ENCODE results near the gene CFAP20DC.

CFAP20DC gene

DNA sequence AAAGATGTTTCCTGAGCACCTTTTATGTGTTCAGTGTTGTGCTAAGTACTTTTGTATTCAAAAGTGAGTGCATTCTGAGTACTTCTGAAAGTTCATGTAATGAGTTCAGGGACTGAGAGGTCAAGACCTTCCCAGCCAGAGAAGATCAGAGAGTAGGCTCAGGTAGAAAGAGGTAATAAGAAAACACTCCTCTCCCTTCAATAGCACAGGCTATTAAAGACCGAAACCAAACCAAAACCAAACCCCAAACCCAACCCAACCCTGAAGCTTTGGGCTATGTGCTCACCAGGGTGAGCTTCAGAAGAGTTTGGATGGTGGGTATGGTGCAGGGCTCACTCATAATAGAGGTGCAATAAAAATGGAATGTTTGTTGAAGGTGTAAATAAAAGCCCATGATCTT, 306.5 kb downstream of the CFAP20DC start:
- H3K27me3 Mint-ChIP-seq (ENCODE audit: low read depth, poor library complexity): peaks cover 6% of the 10 kb centered on the region
- H3K9me3 Mint-ChIP-seq: no peaks in the 10 kb centered on the region
- TF ChIP-seq, protein P1, sequence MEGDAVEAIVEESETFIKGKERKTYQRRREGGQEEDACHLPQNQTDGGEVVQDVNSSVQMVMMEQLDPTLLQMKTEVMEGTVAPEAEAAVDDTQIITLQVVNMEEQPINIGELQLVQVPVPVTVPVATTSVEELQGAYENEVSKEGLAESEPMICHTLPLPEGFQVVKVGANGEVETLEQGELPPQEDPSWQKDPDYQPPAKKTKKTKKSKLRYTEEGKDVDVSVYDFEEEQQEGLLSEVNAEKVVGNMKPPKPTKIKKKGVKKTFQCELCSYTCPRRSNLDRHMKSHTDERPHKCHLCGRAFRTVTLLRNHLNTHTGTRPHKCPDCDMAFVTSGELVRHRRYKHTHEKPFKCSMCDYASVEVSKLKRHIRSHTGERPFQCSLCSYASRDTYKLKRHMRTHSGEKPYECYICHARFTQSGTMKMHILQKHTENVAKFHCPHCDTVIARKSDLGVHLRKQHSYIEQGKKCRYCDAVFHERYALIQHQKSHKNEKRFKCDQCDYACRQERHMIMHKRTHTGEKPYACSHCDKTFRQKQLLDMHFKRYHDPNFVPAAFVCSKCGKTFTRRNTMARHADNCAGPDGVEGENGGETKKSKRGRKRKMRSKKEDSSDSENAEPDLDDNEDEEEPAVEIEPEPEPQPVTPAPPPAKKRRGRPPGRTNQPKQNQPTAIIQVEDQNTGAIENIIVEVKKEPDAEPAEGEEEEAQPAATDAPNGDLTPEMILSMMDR (IDR thresholded peaks at IDR 0.05): no peak
- H3K4me1 Mint-ChIP-seq: peaks cover 5% of the 10 kb centered on the region
- no peak overlapping the region for H3K27ac Mint-ChIP-seq
- H3K36me3 Mint-ChIP-seq (ENCODE audit: low read depth): peaks cover 28% of the 10 kb centered on the region
- no peak for DNase-seq
- H3K4me3 Mint-ChIP-seq: no peak overlapping the region

DNA sequence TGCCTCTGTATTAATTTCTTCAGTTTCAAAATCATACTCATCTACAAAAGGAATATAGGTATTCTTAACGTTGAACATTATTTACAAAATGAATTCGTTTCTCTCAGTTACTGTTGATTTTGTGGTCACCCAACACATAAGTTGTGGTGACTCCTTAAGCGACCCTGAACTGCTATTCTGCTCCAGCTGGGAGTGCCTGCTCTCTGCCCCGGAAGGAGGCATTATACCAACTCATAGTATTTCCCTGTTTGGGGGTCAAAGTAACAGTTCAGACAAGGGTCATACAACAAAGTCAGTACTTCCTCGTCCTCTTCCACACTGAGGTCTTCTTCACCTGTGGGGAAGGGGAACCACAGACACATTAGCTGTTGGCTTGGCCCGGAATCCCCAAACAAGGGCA, 307.6 kb downstream of the CFAP20DC start:
- DNase-seq: no peak
- Mint-ChIP-seq H3K4me1 (peaks cover 5% of the 10 kb centered on the region), H3K36me3 (ENCODE audit: low read depth) (peaks cover 30% of the 10 kb centered on the region), H3K27me3 (ENCODE audit: low read depth, poor library complexity) (peaks cover 6% of the 10 kb centered on the region), H3K9me3 (no peaks in the 10 kb centered on the region), H3K27ac (peak overlapping the region; percentile 27), H3K4me3 (no peak overlapping the region)
- TF ChIP-seq, protein P1 (IDR thresholded peaks at IDR 0.05): no peak

DNA sequence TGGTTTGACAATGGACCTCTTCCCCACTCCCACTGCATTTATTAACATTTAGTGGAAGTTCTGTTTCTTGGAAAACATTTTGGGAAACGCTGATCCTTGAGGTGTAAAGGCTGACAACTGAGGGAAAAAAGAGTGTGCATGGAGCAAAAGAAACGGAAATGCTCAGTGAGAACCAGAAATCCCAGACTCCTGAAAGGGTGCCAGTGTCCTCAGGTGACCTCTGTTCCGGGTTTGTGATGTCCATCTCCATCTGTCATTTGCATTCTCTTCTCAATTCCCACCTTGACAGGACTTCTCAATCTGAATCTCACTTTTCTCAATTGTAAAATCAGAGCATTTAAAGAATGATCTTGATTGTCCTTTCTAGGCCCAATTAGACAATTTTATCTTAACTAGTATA, 312.2 kb downstream of the CFAP20DC start:
- TF ChIP-seq, protein P1 (IDR thresholded peaks at IDR 0.05): no peak
- Mint-ChIP-seq H3K4me1 (peaks cover 5% of the 10 kb centered on the region), H3K9me3 (no peaks in the 10 kb centered on the region), H3K36me3 (ENCODE audit: low read depth) (peaks cover 27% of the 10 kb centered on the region), H3K4me3 (no peak overlapping the region), H3K27me3 (ENCODE audit: low read depth, poor library complexity) (peaks cover 4% of the 10 kb centered on the region), H3K27ac (no peak overlapping the region)
- no peak for DNase-seq

DNA sequence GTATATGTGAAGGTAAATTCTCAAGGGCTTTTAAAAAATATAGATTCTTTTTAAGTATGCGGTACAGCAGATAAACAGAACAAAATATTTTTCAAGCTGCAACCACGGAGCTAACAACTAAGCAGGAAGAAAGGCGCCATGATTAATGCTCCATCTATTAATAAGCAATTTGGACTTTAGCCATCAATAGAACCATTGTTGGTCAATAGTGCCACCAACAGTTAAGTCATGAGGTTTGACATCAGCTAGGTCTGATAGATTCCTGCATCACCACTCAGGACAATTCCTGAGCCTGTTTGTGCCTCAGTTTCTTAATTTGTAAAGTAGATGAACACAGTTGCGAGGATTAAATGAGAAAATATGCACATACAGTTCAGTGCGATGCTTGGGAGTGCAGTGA, 318.2 kb downstream of the CFAP20DC start:
- DNase-seq: no peak
- TF ChIP-seq, protein P1 (IDR thresholded peaks at IDR 0.05): no peak
- Mint-ChIP-seq H3K36me3 (ENCODE audit: low read depth) (peaks cover 34% of the 10 kb centered on the region), H3K27ac (no peak overlapping the region), H3K4me3 (no peak overlapping the region), H3K4me1 (no peaks in the 10 kb centered on the region), H3K9me3 (no peaks in the 10 kb centered on the region), H3K27me3 (ENCODE audit: low read depth, poor library complexity) (no peaks in the 10 kb centered on the region)

DNA sequence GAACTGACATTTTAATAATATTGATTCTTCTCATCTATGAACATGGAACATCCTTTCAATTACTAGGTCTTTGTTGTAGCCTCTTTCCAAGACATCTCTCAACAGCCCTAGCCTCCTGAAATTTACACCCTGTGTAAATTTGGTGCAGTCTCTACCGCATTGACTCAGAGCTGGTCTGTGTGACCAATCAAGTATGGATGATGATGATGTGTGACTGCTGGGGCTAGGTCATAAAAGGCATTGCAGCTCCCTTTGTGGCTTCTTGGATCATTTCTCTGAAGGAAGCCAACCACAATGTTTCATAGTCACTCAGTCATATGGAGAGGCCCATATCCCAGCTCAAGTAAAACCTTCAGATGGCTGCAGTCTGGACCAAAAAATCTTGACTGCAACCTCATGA, 321.1 kb downstream of the CFAP20DC start:
- Mint-ChIP-seq H3K4me1 (no peaks in the 10 kb centered on the region), H3K4me3 (no peak overlapping the region)

DNA sequence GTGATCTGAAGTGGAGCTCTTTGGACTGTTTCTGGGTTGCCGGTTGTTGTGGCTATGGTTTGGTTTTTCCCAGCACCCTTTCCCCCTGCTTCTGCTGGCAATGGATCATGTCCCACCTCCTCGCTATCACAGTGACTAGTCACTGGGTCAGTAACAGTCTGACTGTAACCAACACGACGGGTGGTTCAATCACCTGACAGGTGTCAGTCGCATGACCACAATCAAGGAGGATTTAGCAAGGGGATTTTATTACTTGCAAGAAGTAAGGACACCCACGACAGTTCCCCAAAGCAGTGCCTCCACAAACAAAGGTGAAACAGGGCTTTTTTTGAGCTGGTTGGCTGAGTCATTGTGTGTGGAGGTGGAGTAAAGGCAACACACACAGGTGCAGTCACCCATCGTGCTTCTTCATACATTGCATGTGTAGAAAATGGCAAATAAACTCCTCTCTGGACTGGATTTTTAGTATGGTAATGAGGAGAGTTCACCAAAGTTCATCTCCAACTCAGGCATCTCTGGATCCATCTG, 324.4 kb downstream of the CFAP20DC start:
- Mint-ChIP-seq H3K4me3 (no peak overlapping the region), H3K9me3 (no peaks in the 10 kb centered on the region), H3K36me3 (ENCODE audit: low read depth) (peaks cover 35% of the 10 kb centered on the region), H3K4me1 (peaks cover 17% of the 10 kb centered on the region), H3K27ac (no peak overlapping the region), H3K27me3 (ENCODE audit: low read depth, poor library complexity) (no peaks in the 10 kb centered on the region)
- TF ChIP-seq, protein P1 (IDR thresholded peaks at IDR 0.05): no peak
- no peak for DNase-seq

More for the DNA sequence above, 321.1 kb downstream of the CFAP20DC start:
- no peaks in the 10 kb centered on the region for H3K27me3 Mint-ChIP-seq (ENCODE audit: low read depth, poor library complexity)
- H3K36me3 Mint-ChIP-seq (ENCODE audit: low read depth): peaks cover 35% of the 10 kb centered on the region
- H3K9me3 Mint-ChIP-seq: no peaks in the 10 kb centered on the region
- TF ChIP-seq, protein P1 (IDR thresholded peaks at IDR 0.05): no peak
- no peak for DNase-seq
- no peak overlapping the region for H3K27ac Mint-ChIP-seq

Measured in nephron progenitor cell (in vitro differentiated cells).